SK-N-SH (cell line): Measurements from ENCODE around the gene PEX1. TPM values are rescaled to one million over a fixed set of nuclear protein-coding genes. Genes with fewer than 3 reads are reported as not detected.
"Not testable (repeated sequence)": the region's sequence is repeated elsewhere in the genome, so short reads cannot be mapped to it uniquely, and the experiment has no call there.

Experiments
- CTCF ChIA-PET: fragments of 300-600, 350-600 bp; formaldehyde crosslinking; extraction: SDS; loops from one replicate; lab custom pipeline; 2021; lab: Yijun Ruan, JAX
- POLR2A ChIA-PET: fragments of 350-600 bp; sonication (Branson Sonifier 250); formaldehyde crosslinking; extraction: SDS; loops from one replicate; lab custom pipeline; 2020; ENCODE audit warnings: antibody characterized with exemption, inconsistent platforms; lab: Yijun Ruan, JAX
- DNase-seq: peaks from one replicate; pipeline ENCODE4 v3.0.0; 2012
- H2AFZ ChIP-seq: fragments of 200-600 bp; sonication (generic); 2 replicates; pipeline ENCODE4 v1.8.1; 2016; ENCODE audit warnings: antibody characterized with exemption, mild to moderate bottlenecking, low read depth
- H3F3A ChIP-seq: fragments of 200-600 bp; sonication (generic); replicated peaks from 2 replicates; pipeline ENCODE3; 2016; ENCODE audit warnings: antibody characterized with exemption, mild to moderate bottlenecking; ENCODE audit not compliant: insufficient read depth
- H3K27ac ChIP-seq, 2 experiments: fragments of 200-500 bp in 1 of 2; fragments of 200-600 bp in 1 of 2; sonication (Bioruptor generic) in 1 of 2; sonication (generic), shearing (Covaris generic) in 1 of 2; 2 replicates each; pipeline versions ENCODE4 v1.5.1 to v1.6.1; 2014 to 2016; ENCODE audit warnings: low read depth in 2 of 2, inconsistent platforms in 1 of 2, low read length in 1 of 2, mild to moderate bottlenecking in 1 of 2, mixed read lengths in 1 of 2
- H3K27me3 ChIP-seq: fragments of 200-600 bp; sonication (generic), shearing (Covaris generic); 2 replicates; pipeline ENCODE4 v1.6.1; 2016; ENCODE audit warnings: mixed run types; ENCODE audit not compliant: insufficient read depth
- H3K36me3 ChIP-seq, 2 experiments: fragments of 200-500 bp in 1 of 2; fragments of 200-600 bp in 1 of 2; sonication (Bioruptor generic) in 1 of 2; sonication (generic) in 1 of 2; replicated peaks in 1 of 2; 2 replicates each; pipeline versions ENCODE3 to v1.5.1; 2014 to 2016; ENCODE audit warnings: low read length in 1 of 2, mild to moderate bottlenecking in 1 of 2; ENCODE audit not compliant: insufficient read depth in 2 of 2, control insufficient read depth in 1 of 2
- H3K4me1 ChIP-seq, 2 experiments: fragments of 200-500 bp in 1 of 2; fragments of 200-600 bp in 1 of 2; sonication (Bioruptor generic) in 1 of 2; sonication (generic), shearing (Covaris generic) in 1 of 2; 2 replicates each; pipeline versions ENCODE4 v1.5.1 to v1.6.1; 2014 to 2016; ENCODE audit warnings: low read depth in 1 of 2, low read length in 1 of 2, mixed run types in 1 of 2; ENCODE audit not compliant: insufficient read depth in 2 of 2, control insufficient read depth in 1 of 2
- H3K4me2 ChIP-seq: fragments of 200-600 bp; sonication (generic), shearing (Covaris generic); 2 replicates; pipeline ENCODE4 v1.6.1; 2017; ENCODE audit warnings: mixed run types
- H3K4me3 ChIP-seq, 2 experiments: fragments of 200-500 bp in 1 of 2; fragments of 200-600 bp in 1 of 2; sonication (Bioruptor generic) in 1 of 2; sonication (generic), shearing (Covaris generic) in 1 of 2; 2 replicates each; pipeline versions ENCODE4 v1.5.1 to v1.8.1; 2014 to 2016; ENCODE audit warnings: low read depth in 2 of 2, inconsistent platforms in 1 of 2, low read length in 1 of 2, mild to moderate bottlenecking in 1 of 2, mixed read lengths in 1 of 2, moderate library complexity in 1 of 2
- H3K79me2 ChIP-seq: fragments of 200-600 bp; sonication (generic); 2 replicates; pipeline ENCODE4 v1.8.1; 2017; ENCODE audit warnings: mild to moderate bottlenecking; ENCODE audit not compliant: insufficient read depth
- H3K9ac ChIP-seq: fragments of 200-600 bp; sonication (generic); 2 replicates; pipeline ENCODE4 v1.6.1; 2017; ENCODE audit warnings: mixed run types
- H3K9me2 ChIP-seq: fragments of 200-600 bp; sonication (generic); 2 replicates; pipeline ENCODE4 v1.6.1; 2017; ENCODE audit warnings: mixed run types
- H3K9me3 ChIP-seq: fragments of 200-600 bp; sonication (generic); 2 replicates; pipeline ENCODE4 v1.6.1; 2017; ENCODE audit warnings: mixed run types, mild to moderate bottlenecking, moderate library complexity
- H4K20me1 ChIP-seq: fragments of 200-600 bp; sonication (generic); 2 replicates; pipeline ENCODE4 v1.6.1; 2017; ENCODE audit warnings: mild to moderate bottlenecking, mixed run types; ENCODE audit not compliant: insufficient read depth
- CHD2 ChIP-seq: fragments of 150-350 bp; IDR thresholded peaks from 2 replicates; pipeline ENCODE4 v1.6.1; 2018; ENCODE audit warnings: low read length; ENCODE audit not compliant: partially characterized antibody
- ELF1 ChIP-seq: IDR thresholded peaks from 2 replicates; pipeline ENCODE4 v1.4.0; 2012
- FOSL2 ChIP-seq: IDR thresholded peaks from 2 replicates; pipeline ENCODE4 v1.4.0; 2012; ENCODE audit warnings: low read depth, mild to moderate bottlenecking, moderate library complexity, borderline replicate concordance
- GABPA ChIP-seq: IDR thresholded peaks from 2 replicates; pipeline ENCODE4 v1.4.0; 2012; ENCODE audit warnings: low read depth, mild to moderate bottlenecking
- JUND ChIP-seq: IDR thresholded peaks from 2 replicates; pipeline ENCODE4 v1.4.0; 2012
- MEF2A ChIP-seq: IDR thresholded peaks from 2 replicates; pipeline ENCODE4 v1.4.0; 2012; ENCODE audit warnings: low read depth, borderline replicate concordance
- MXI1 ChIP-seq: IDR thresholded peaks from 2 replicates; pipeline ENCODE4 v1.6.1; 2012; ENCODE audit warnings: mild to moderate bottlenecking, low read depth, low read length, improper control_type of control experiment
- TAF1 ChIP-seq: IDR thresholded peaks from 2 replicates; pipeline ENCODE4 v1.6.1; 2012; ENCODE audit warnings: low read depth, mild to moderate bottlenecking, low read length, moderate library complexity, borderline replicate concordance
- TEAD4 ChIP-seq: IDR thresholded peaks from 2 replicates; pipeline ENCODE4 v1.4.0; 2012; ENCODE audit warnings: mild to moderate bottlenecking, borderline replicate concordance; ENCODE audit not compliant: insufficient read depth
- WGBS: methylation state at CpG from one replicate; pipeline ENCODE4 v1.1.6; 2017; ENCODE audit warnings: low lambda C conversion rate; 5-methylcytosine and 5-hydroxymethylcytosine counted together
- polyA plus RNA-seq, 3 experiments: library from polyadenylated mRNA; depleted of rRNA; stranded (reverse); fragments of >200 nt; gene quantifications; 2 replicates each; pipeline ENCODE4 v1.2.3, GENCODE V29; 2012

Gene PEX1
- polyA plus RNA-seq, 1 of the 3 experiments (the other 2 are of a cell fraction), result 16.0 TPM

GRCh38 chr7:92478095-92478494 is 50.2 kb downstream of the PEX1 start:
- H3K36me3 ChIP-seq, result no peaks in the 10 kb centered on the region
- no peak for TF ChIP-seq GABPA
- TF ChIP-seq FOSL2, result no peak
- TF ChIP-seq CHD2, result no peak
- TF ChIP-seq MEF2A, result no peak
- TF ChIP-seq TAF1, result no peak
- TF ChIP-seq JUND, result no peak
- TF ChIP-seq ELF1, result no peak
- TF ChIP-seq TEAD4, result no peak
- no peak for TF ChIP-seq MXI1
- H2AFZ ChIP-seq, result no peak overlapping the region
- no peaks in the 10 kb centered on the region for H3K27me3 ChIP-seq
- 62% methylated on average over 9 of the region's 9 CpGs for WGBS
- no peaks in the 10 kb centered on the region for H3F3A ChIP-seq
- no peaks in the 10 kb centered on the region for H4K20me1 ChIP-seq
- H3K79me2 ChIP-seq, result no peaks in the 10 kb centered on the region
- H3K4me3 ChIP-seq, result no peak overlapping the region
- no peaks in the 10 kb centered on the region for H3K9me3 ChIP-seq
- no peak overlapping the region for H3K4me2 ChIP-seq
- ChIA-PET CTCF (interaction anchor here (1.8 to 1.9 kb wide), 2 partner anchors 17 to 31 kb away, joined by 9 to 10 read pairs; partner anchors contain the start of gene GATAD1), POLR2A (no interaction called here)
- H3K9ac ChIP-seq, result no peak overlapping the region
- H3K27ac ChIP-seq, result no peak overlapping the region
- DNase-seq, result no peak
- H3K9me2 ChIP-seq, result no peaks in the 10 kb centered on the region
- no peaks in the 10 kb centered on the region for H3K4me1 ChIP-seq

GRCh38 chr7:92477681-92478080 is 50.6 kb downstream of the PEX1 start, which contains the start of gene ERVW-1:
Gene ERVW-1 (minus strand): TSS chr7:92477946. CDS start chr7:92470381, 7,565 bp downstream.
- CTCF ChIA-PET, result interaction anchor here (1.8 to 1.9 kb wide), 2 partner anchors 17 to 31 kb away, joined by 9 to 10 read pairs; partner anchors contain the start of gene GATAD1
- not testable (repeated sequence) for H3K4me2 ChIP-seq
- 90% methylated on average over 11 of the region's 11 CpGs for WGBS

GRCh38 chr7:92475851-92476590 is 52.3 kb downstream of the PEX1 start:
- H3F3A ChIP-seq, POLR2A ChIA-PET, H3K27me3 ChIP-seq, H3K4me3 ChIP-seq, H3K79me2 ChIP-seq, H3K27ac ChIP-seq, DNase-seq, H3K36me3 ChIP-seq, H3K9ac ChIP-seq, H3K4me1 ChIP-seq, H2AFZ ChIP-seq, H3K4me2 ChIP-seq, H4K20me1 ChIP-seq, H3K9me3 ChIP-seq, H3K9me2 ChIP-seq: not testable (repeated sequence)
- CTCF ChIA-PET, result interaction anchor here (1.6 kb wide), 1 partner anchor 16 kb away, joined by 4 read pairs; no protein-coding TSS in a partner anchor
- 84% methylated on average over 11 of the region's 11 CpGs for WGBS

More at GRCh38 chr7:92477681-92478080, 50.6 kb downstream of the PEX1 start, which contains the start of gene ERVW-1:
- H3K27ac ChIP-seq, H3K27me3 ChIP-seq, POLR2A ChIA-PET, H3F3A ChIP-seq, H2AFZ ChIP-seq, H3K9ac ChIP-seq, H3K9me2 ChIP-seq, H3K4me1 ChIP-seq, H3K4me3 ChIP-seq, H4K20me1 ChIP-seq, H3K79me2 ChIP-seq, H3K9me3 ChIP-seq, H3K36me3 ChIP-seq, DNase-seq: not testable (repeated sequence)

DNA sequence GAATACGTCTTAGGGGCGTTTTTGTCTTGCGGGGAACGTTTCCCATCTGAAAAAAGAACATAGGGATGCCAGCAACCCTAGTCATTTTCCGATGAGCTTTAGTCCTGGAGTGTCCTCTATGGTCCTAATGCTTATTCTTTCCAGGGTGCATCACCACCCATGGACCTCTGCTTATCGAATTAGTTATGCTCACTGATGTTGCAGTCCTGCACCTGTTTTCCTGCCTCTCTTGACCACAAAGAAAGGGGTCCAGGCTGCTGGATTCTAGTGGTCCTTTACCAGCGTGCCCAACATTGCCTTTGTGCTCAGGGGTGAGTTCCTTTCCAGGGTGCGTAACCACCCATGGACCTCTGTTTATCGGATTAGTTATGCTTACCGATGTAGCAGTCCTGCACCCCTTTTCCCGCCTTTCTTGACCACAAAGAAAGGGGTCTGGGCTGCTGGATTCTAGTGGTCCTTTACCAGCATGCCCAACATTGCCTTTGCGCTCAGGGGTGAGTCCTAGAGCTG is 53.0 kb downstream of the PEX1 start:
- not testable (repeated sequence) for H3K27ac ChIP-seq, H3F3A ChIP-seq
- CTCF ChIA-PET, result interaction anchor here (1.6 kb wide), 1 partner anchor 15 kb away, joined by 4 read pairs; no protein-coding TSS in a partner anchor

DNA sequence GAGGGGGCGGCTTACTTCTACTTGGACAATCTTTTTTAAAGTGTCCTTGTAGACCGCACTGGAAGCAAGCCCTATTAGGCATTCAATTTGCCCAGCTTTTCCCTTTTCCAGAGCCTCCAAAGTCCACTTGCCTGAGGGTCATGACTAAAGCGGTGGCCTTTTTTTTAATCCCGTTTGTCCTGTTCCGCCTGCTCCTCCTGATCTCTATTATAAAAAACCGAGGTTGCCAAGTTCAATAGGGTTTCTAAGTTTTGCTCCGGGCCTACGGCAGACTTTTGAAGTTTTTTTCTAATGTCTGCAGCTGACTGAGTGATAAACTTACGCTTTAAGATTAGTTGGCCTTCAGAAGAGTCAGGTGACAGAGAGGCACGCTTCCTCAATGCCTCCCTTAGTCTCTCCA is 54.3 kb downstream of the PEX1 start:
- DNase-seq, H3K4me1 ChIP-seq, H2AFZ ChIP-seq, H3K79me2 ChIP-seq, H3K27ac ChIP-seq, H3K9me2 ChIP-seq, H3K9me3 ChIP-seq, H3K36me3 ChIP-seq, H3K4me3 ChIP-seq, H3K9ac ChIP-seq, H3F3A ChIP-seq, POLR2A ChIA-PET, H4K20me1 ChIP-seq, H3K4me2 ChIP-seq, H3K27me3 ChIP-seq: not testable (repeated sequence)
- 86% methylated on average over 10 of the region's 10 CpGs for WGBS
- CTCF ChIA-PET, result interaction anchor here (0.7 kb wide), 1 partner anchor 27 kb away, joined by 3 read pairs; the partner anchor contains the start of gene GATAD1

More for the DNA sequence above, 53.0 kb downstream of the PEX1 start:
- DNase-seq, H3K79me2 ChIP-seq, H3K27me3 ChIP-seq, H3K4me2 ChIP-seq, H3K36me3 ChIP-seq, H3K9me2 ChIP-seq, H3K9me3 ChIP-seq, H3K4me3 ChIP-seq, H4K20me1 ChIP-seq, POLR2A ChIA-PET, H3K9ac ChIP-seq, H2AFZ ChIP-seq, H3K4me1 ChIP-seq: not testable (repeated sequence)
- 73% methylated on average over 12 of the region's 12 CpGs for WGBS
